Left ventricle myocardium inferior (tissue), 1 donor: ENCODE results near the gene TNRC18. TPM values are rescaled to one million over a fixed set of nuclear protein-coding genes. Genes with fewer than 3 reads are reported as not detected.

Experiments
- DNase-seq: peaks from one replicate; pipeline ENCODE4 v3.0.0-alpha.2; 2020
- H3K27ac ChIP-seq: fragments of 200-600 bp; replicated peaks from 2 replicates; pipeline ENCODE4 v1.8.0; 2021
- H3K27me3 ChIP-seq: fragments of 200-600 bp; 2 replicates; pipeline ENCODE4 v1.8.0; 2021; ENCODE audit warnings: low read depth
- H3K36me3 ChIP-seq: fragments of 200-600 bp; 2 replicates; pipeline ENCODE4 v1.8.0; 2021
- H3K4me1 ChIP-seq: fragments of 200-600 bp; 2 replicates; pipeline ENCODE4 v1.8.0; 2021
- H3K4me3 ChIP-seq: fragments of 200-600 bp; 2 replicates; pipeline ENCODE4 v1.8.0; 2021; ENCODE audit warnings: mild to moderate bottlenecking, moderate library complexity
- H3K9me3 ChIP-seq: fragments of 200-600 bp; replicated peaks from 2 replicates; pipeline ENCODE4 v1.8.0; 2021
- intact Hi-C: fragments of 100-400 bp; cut with micrococcal nuclease; formaldehyde crosslinking; loops from one replicate; pipeline ENCODE4 v1.11.0; 2022
- total RNA-seq: library from RNA; stranded (reverse); fragmentation: NEBNext Ultra II Directional; extraction: Animal tissue kit (Norgen Biotek cat#: 25700); gene quantifications from one replicate; pipeline ENCODE4 v1.2.1, GENCODE V29; 2021
- TF ChIP-seq, protein P1 (sequence below): fragments of 200-600 bp; IDR thresholded peaks from 2 replicates; pipeline ENCODE4 v1.8.0; 2021; ENCODE audit warnings: antibody characterized with exemption, mild to moderate bottlenecking, borderline replicate concordance
- donor health status: DM: no; HTN: yes; CAD: no; lungs with severe emphysema.

The TNRC18 gene
- total RNA-seq, 1 donor from 2014 or later: 27.7 TPM

DNA sequence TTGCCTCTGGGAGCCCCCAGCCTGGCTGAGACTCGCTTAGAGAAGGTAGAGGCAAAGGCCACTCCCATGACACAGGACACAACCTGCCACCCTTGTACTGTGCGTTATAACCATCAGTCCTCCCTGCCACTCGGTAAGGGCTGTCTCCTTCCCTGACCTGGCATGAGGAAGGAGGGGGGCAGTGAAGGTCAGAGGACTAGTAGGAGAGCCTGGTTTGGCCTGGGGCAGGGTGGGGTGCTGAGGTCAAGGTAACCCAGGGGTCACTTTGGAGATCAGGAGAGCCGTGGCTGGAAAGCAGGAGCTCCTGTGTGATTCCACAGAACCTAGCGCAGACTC is 6.9 kb upstream of the TNRC18 start:
- H3K4me1 ChIP-seq: peaks cover 47% of the 10 kb centered on the region
- H3K9me3 ChIP-seq: peaks cover 7% of the 10 kb centered on the region
- DNase-seq: no peak
- intact Hi-C loops: no loop called here
- H3K27me3 ChIP-seq: no peaks in the 10 kb centered on the region
- peak overlapping the region; percentile 100 for H3K27ac ChIP-seq
- H3K36me3 ChIP-seq: peaks cover 5% of the 10 kb centered on the region
- peak overlapping the region; percentile 100 for H3K4me3 ChIP-seq
- TF ChIP-seq, protein P1, sequence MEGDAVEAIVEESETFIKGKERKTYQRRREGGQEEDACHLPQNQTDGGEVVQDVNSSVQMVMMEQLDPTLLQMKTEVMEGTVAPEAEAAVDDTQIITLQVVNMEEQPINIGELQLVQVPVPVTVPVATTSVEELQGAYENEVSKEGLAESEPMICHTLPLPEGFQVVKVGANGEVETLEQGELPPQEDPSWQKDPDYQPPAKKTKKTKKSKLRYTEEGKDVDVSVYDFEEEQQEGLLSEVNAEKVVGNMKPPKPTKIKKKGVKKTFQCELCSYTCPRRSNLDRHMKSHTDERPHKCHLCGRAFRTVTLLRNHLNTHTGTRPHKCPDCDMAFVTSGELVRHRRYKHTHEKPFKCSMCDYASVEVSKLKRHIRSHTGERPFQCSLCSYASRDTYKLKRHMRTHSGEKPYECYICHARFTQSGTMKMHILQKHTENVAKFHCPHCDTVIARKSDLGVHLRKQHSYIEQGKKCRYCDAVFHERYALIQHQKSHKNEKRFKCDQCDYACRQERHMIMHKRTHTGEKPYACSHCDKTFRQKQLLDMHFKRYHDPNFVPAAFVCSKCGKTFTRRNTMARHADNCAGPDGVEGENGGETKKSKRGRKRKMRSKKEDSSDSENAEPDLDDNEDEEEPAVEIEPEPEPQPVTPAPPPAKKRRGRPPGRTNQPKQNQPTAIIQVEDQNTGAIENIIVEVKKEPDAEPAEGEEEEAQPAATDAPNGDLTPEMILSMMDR: no peak

DNA sequence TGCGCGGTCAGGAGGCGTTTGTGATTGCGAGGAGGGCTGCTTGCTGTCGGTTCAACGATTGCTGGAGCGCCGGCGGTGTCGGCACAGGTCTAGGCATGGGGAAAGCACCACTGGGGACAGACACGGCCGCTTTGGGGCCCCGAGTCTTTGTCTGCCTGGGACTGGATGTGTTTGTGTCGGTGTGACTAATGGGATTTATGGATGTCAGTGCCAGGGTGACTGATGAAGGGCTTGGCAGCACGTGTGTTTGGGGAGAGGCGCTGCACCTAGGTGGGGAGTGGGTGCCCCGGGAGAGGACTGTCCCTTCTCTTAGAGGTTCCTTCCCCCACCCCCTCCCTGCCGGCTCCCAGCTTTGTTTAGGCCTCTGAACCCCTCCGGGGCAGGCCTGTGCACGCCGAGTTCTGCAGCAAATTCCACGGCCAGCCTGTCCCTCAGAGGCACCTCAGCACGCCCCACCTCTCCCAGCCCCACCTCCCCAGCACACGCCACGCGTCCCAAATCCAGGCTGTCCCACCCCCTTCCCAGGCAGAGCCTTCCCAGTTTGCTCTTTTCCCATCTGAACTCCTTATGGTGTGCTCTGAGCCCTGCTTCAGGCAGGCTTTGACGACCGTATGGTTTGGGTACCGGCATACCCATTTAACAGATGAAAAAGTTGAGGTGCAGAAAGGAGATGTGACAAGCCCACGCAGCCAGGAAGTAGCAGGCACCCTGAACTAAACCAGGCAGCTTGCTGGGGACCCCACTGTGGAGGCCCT is 6.4 kb upstream of the TNRC18 start:
- H3K4me1 ChIP-seq: peaks cover 51% of the 10 kb centered on the region
- intact Hi-C loops: no loop called here
- H3K27me3 ChIP-seq: no peaks in the 10 kb centered on the region
- peak overlapping the region; percentile 100 for H3K4me3 ChIP-seq
- peak; percentile 56 for DNase-seq
- peak overlapping the region; percentile 100 for H3K27ac ChIP-seq
- H3K9me3 ChIP-seq: peaks cover 7% of the 10 kb centered on the region
- H3K36me3 ChIP-seq: peaks cover 5% of the 10 kb centered on the region
- TF ChIP-seq, protein P1: no peak

DNA sequence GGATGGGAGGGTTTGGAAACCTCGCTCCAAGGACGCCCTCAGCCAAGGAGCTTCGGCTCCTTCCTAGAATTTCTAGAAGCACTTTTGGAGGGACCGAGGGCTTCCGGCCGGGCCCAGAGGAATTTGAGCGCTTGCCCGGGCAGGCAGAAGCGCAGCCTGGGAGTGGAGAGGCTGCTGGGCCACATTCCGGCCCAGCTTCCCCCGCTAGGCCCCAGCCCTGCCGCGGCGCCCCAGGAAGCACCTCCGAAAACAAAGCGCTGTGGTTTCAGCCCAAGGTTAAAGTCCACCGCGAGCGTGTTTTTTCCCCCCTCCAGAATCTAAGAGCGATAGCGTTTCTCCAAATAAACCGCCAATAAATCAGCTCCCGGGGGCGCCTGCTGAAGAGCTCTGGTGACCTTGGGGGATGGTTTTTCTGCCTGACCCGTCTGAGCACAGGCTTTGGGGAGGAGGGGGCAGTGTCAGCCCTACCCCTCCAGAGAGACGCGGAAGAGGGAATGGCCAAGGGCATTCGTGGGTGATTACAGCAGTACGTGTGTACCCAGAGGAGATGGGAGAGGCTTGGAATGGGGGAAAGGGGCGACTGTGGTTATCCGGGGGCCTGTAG is 5.7 kb upstream of the TNRC18 start:
- DNase-seq: peak; percentile 48
- peaks cover 57% of the 10 kb centered on the region for H3K4me1 ChIP-seq
- H3K27ac ChIP-seq: peak overlapping the region; percentile 100
- H3K36me3 ChIP-seq: peaks cover 5% of the 10 kb centered on the region
- H3K4me3 ChIP-seq: peak overlapping the region; percentile 100
- H3K9me3 ChIP-seq: peaks cover 7% of the 10 kb centered on the region
- TF ChIP-seq, protein P1: no peak
- intact Hi-C loops: no loop called here
- no peaks in the 10 kb centered on the region for H3K27me3 ChIP-seq

DNA sequence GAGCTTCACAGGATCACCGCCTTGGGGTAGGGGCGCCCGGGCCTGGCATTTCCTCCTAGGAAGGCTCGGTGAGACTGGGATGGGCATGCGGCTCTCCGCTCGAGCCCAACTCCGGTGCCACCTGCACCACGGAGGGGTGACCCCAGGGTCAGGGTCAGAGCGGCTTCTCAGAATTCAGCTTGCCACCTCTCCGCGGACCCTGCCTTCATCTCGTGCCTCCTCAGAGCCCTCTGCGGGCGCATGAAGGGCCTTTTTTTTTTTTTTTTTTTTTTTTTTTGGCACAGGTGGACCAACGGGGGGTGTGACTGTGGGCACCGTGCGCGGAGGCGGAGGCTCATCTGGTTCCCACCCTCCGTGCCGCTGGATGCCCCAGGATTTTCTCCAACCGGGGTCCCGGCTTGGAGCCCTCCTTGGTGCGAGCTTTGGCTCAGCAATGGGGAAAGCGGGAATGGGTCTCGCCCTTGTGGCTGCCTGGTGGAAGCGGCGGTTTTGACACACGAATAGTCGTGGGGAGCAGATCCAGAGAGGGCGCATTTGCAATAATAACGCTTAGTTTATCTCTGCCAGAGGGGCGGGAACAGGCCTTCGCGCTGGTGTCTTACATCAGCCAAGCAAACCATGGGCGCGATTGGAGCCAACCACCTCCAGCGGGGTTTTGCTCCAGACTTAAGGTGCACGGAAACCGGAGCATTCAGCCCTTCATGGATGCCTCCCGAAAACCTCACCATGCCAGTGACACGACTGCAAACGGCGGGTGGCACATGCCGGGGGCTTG is 5.0 kb upstream of the TNRC18 start:
- peak; percentile 74 for DNase-seq
- intact Hi-C loops: no loop called here
- H3K4me1 ChIP-seq: peaks cover 58% of the 10 kb centered on the region
- H3K36me3 ChIP-seq: peaks cover 5% of the 10 kb centered on the region
- TF ChIP-seq, protein P1: no peak
- H3K27me3 ChIP-seq: no peaks in the 10 kb centered on the region
- peaks cover 7% of the 10 kb centered on the region for H3K9me3 ChIP-seq
- H3K4me3 ChIP-seq: peak overlapping the region; percentile 100
- peak overlapping the region; percentile 100 for H3K27ac ChIP-seq

DNA sequence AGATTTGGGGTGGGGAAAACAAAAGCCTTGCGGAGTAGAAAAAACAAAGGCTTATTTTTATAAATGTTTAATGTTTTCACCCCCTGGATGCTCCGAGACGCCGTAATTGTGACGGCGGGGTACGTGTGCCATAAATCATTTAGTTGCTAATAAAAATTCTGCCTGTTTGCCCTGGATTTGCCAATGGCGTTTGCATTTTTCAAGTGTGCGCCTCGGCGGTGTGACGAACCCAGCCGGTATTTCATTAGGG is 2.5 kb upstream of the TNRC18 start:
- Histone ChIP-seq H3K4me3 (peak overlapping the region; percentile 100), H3K4me1 (peaks cover 77% of the 10 kb centered on the region), H3K27ac (peak overlapping the region; percentile 100), H3K36me3 (no peaks in the 10 kb centered on the region), H3K9me3 (no peaks in the 10 kb centered on the region), H3K27me3 (no peaks in the 10 kb centered on the region)
- intact Hi-C loops: no loop called here
- no peak for DNase-seq
- TF ChIP-seq, protein P1: no peak
